Esophagus (tissue), 2 donors: ENCODE results near the gene CDK6. TPM values are rescaled to one million over a fixed set of nuclear protein-coding genes. Genes with fewer than 3 reads are reported as not detected.

Experiments
- H3K27ac ChIP-seq, 2 donors: one replicate each; pipeline ENCODE4 v1.5.1; 2013; ENCODE audit warnings: low read depth in 2 of 2, mild to moderate bottlenecking in 2 of 2, inconsistent platforms in 1 of 2, low read length in 1 of 2, moderate library complexity in 1 of 2
- H3K27me3 ChIP-seq, 2 donors: one replicate each; pipeline ENCODE4 v1.6.1; 2013; ENCODE audit warnings: low read length in 2 of 2, control low read depth in 1 of 2, mild to moderate bottlenecking in 1 of 2; ENCODE audit not compliant: insufficient read depth in 2 of 2, control insufficient read depth in 1 of 2
- H3K36me3 ChIP-seq, 2 donors: one replicate each; pipeline ENCODE4 v1.6.1; 2013; ENCODE audit warnings: low read length in 1 of 2; ENCODE audit not compliant: control insufficient read depth in 2 of 2, insufficient read depth in 2 of 2
- H3K4me1 ChIP-seq, 2 donors: one replicate each; pipeline ENCODE4 v1.6.1; 2013; ENCODE audit warnings: low read length in 1 of 2; ENCODE audit not compliant: control insufficient read depth in 2 of 2, insufficient read depth in 2 of 2
- H3K4me3 ChIP-seq, 2 donors: one replicate each; pipeline ENCODE4 v1.5.1; 2013; ENCODE audit warnings: low read length in 2 of 2, mild to moderate bottlenecking in 2 of 2, low read depth in 1 of 2, moderate library complexity in 1 of 2
- H3K9me3 ChIP-seq, 2 donors: one replicate each; pipeline ENCODE4 v1.6.1; 2013; ENCODE audit warnings: mild to moderate bottlenecking in 2 of 2, low read depth in 1 of 2, low read length in 1 of 2, moderate library complexity in 1 of 2; ENCODE audit not compliant: control insufficient read depth in 2 of 2, insufficient read depth in 1 of 2
- WGBS, 2 donors: extraction: QIAGEN DNeasy Blood & Tissue Kit; methylation state at CpG; one replicate each; pipeline ENCODE4 v1.1.7; 2013; 5-methylcytosine and 5-hydroxymethylcytosine counted together
- polyA plus RNA-seq, 2 donors: library from polyadenylated mRNA; stranded (reverse); fragments of 200-250 nt; gene quantifications; one replicate each; pipeline ENCODE4 v1.2.3, GENCODE V29; 2013
- donor health status: healthy with polysubstance abuse.
- donor health status: Bipolar disorder and iron deficiency.

Gene CDK6
- polyA plus RNA-seq, 2 donors = 1.4 to 2.2 TPM

- no peaks in the 10 kb centered on the region for H3K36me3 ChIP-seq
- no peak overlapping the region for H3K27ac ChIP-seq
- WGBS, 2 donors = 34 to 39% methylated on average over 12 of the region's 12 CpGs
- no peaks in the 10 kb centered on the region for H3K9me3 ChIP-seq
- no peak overlapping the region for H3K4me3 ChIP-seq
- H3K27me3 ChIP-seq = no peaks in the 10 kb centered on the region
- no peaks in the 10 kb centered on the region for H3K4me1 ChIP-seq
Measured at GRCh38 chr7:92698237-92698841, 138.0 kb downstream of the CDK6 start.

DNA sequence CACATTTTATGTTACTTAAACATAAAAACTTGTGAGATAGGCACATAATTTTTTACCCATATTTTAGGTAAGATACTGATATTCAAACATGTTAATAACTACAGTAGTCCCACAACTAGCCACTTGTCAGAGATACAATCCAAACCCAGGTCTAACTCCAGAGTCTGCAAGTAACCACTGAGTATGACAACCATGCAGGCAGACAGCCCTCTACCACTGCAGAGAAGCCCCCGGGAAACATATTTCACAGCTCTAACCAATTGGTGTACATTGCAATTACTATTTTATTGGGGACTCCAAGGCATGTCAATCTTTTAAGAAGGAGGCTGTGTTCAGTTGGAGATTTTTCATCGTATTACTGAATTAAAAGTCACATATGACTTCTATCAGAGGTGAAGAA is 139.0 kb downstream of the CDK6 start:
- no peak overlapping the region for H3K27ac ChIP-seq
- H3K27me3 ChIP-seq = no peaks in the 10 kb centered on the region
- WGBS, 2 donors = 72 to 80% methylated on average over 2 of the region's 2 CpGs
- no peaks in the 10 kb centered on the region for H3K36me3 ChIP-seq
- no peaks in the 10 kb centered on the region for H3K4me1 ChIP-seq
- no peaks in the 10 kb centered on the region for H3K9me3 ChIP-seq
- H3K4me3 ChIP-seq = no peak overlapping the region

- Histone ChIP-seq H3K9me3 (no peaks in the 10 kb centered on the region), H3K36me3 (no peaks in the 10 kb centered on the region), H3K27me3 (no peaks in the 10 kb centered on the region), H3K4me1 (no peaks in the 10 kb centered on the region), H3K27ac (no peak overlapping the region), H3K4me3 (no peak overlapping the region)
- WGBS, 2 donors = 59 to 70% methylated on average over 6 of the region's 6 CpGs
Measured at GRCh38 chr7:92697012-92697411, 139.4 kb downstream of the CDK6 start.

GRCh38 chr7:92696584-92696983 is 139.8 kb downstream of the CDK6 start:
- no peaks in the 10 kb centered on the region for H3K9me3 ChIP-seq
- H3K4me1 ChIP-seq = no peaks in the 10 kb centered on the region
- H3K27ac ChIP-seq = no peak overlapping the region
- 76 to 89% methylated on average over 4 of the region's 4 CpGs for WGBS, 2 donors
- no peak overlapping the region for H3K4me3 ChIP-seq
- H3K27me3 ChIP-seq = no peaks in the 10 kb centered on the region
- H3K36me3 ChIP-seq = no peaks in the 10 kb centered on the region

GRCh38 chr7:92695308-92696261 is 140.8 kb downstream of the CDK6 start:
- Histone ChIP-seq H3K4me3 (peak overlapping the region; percentile 49 to 64), H3K27ac (peak overlapping the region; percentile 52 to 56), H3K27me3 (no peaks in the 10 kb centered on the region), H3K36me3 (no peaks in the 10 kb centered on the region), H3K9me3 (no peaks in the 10 kb centered on the region), H3K4me1 (no peaks in the 10 kb centered on the region)
- 15 to 20% methylated on average over 15 of the region's 15 CpGs for whole genome bisulfite sequencing, 2 donors

DNA sequence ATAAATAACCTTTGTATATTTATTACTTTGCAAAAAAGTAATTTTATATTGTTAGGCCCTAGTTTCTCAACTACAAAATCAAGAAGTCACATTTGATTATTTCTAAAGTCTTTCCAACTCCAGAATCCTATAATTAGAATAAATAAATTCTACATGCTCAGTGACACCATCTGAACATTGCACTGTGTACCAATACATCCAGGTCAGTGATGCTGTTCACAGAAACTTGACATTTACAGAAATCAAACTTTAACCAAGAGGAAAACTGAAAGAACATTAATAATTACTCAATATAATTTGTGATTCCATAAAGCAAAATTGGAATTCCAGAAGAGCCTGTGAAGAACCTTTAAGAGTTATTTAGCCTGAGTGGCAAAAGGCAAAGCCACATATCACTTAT is 142.2 kb downstream of the CDK6 start:
- H3K4me3 ChIP-seq = no peak overlapping the region
- H3K4me1 ChIP-seq = no peaks in the 10 kb centered on the region
- no peaks in the 10 kb centered on the region for H3K9me3 ChIP-seq
- no peaks in the 10 kb centered on the region for H3K27me3 ChIP-seq
- no peaks in the 10 kb centered on the region for H3K36me3 ChIP-seq
- H3K27ac ChIP-seq = no peak overlapping the region

DNA sequence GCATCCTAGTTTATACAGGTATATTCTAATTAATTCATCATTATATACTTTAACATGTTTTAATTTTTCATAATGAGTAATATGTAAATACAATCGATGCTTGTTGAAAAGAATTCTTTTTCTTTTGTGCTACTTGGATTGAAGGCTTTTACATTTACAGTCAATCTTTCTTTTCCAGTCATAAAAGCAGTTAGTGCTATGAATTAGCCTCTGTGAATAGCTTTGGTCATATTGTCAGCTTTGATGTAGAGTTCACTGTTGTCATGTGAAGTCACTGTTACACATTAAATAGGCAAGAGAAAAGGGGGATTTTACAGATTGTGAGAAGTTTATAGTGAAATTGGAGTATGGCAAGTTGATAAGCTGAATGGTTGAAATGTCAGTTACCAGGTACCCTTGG is 142.9 kb downstream of the CDK6 start:
- 86 to 93% methylated on average over 1 of the region's 1 CpG for WGBS, 2 donors
- H3K27ac ChIP-seq = no peak overlapping the region
- H3K4me3 ChIP-seq = no peak overlapping the region

GRCh38 chr7:92691578-92691977 is 144.8 kb downstream of the CDK6 start:
- H3K27ac ChIP-seq = no peak overlapping the region
- no peak overlapping the region for H3K4me3 ChIP-seq
- H3K9me3 ChIP-seq = no peaks in the 10 kb centered on the region
- H3K36me3 ChIP-seq = no peaks in the 10 kb centered on the region
- H3K27me3 ChIP-seq = no peaks in the 10 kb centered on the region
- 23 to 25% methylated on average over 2 of the region's 2 CpGs for WGBS, 2 donors
- H3K4me1 ChIP-seq = no peaks in the 10 kb centered on the region

More for the DNA sequence above, 142.9 kb downstream of the CDK6 start:
- Histone ChIP-seq H3K27me3 (no peaks in the 10 kb centered on the region), H3K9me3 (no peaks in the 10 kb centered on the region), H3K4me1 (no peaks in the 10 kb centered on the region), H3K36me3 (no peaks in the 10 kb centered on the region)

DNA sequence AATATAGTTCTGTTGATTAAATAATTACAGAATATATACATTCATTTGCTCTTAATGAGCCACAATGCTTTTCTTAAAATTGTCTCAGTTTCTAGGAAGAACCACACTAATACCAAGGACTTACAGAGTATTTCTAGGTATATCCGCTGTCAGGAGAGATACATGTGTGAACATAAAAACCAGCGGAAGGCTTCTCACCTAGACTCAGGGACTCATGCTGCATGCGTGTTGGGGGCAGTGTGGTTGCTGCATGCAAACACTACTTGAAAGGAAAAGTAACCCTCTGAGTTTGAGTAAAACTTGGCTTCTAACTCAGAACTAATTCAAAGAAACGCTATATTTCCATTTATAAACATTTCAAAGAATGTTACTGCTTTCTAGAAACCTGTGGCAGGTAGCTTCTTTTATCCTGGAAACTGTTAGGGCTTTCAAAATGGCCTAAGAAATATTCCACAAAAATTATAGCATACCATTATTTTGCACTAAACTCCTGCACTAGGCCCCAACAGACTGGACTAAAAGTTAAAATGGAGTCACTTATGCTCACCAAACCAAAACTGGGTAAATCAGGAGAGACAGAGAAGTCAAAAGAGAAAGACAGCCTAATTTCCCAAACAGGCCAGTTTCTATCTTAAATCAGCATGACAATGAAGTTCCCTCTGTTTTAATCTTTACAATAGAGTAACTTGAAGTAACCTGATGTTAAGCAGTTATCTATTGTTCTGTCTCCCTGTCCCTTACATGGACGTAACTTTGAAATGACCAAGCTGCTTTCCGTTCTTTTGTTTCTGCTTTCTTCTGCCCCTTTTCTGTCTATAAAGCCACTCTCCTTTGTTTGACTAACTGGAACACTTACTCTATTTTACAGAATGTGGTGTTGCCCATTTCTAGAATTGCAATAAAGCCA is 151.0 kb downstream of the CDK6 start:
- Histone ChIP-seq H3K27me3 (no peaks in the 10 kb centered on the region), H3K4me1 (no peaks in the 10 kb centered on the region), H3K4me3 (no peak overlapping the region), H3K36me3 (no peaks in the 10 kb centered on the region), H3K9me3 (no peaks in the 10 kb centered on the region), H3K27ac (no peak overlapping the region)
- 84 to 87% methylated on average over 6 of the region's 6 CpGs for WGBS, 2 donors
